GM12892 (cell line): ENCODE data around the gene SNPH.

Experiments used
- POLR2A ChIP-seq: IDR thresholded peaks from 2 replicates; pipeline ENCODE4 v1.6.1; 2011; ENCODE audit warnings: low read depth, low read length, control low read depth
- TAF1 ChIP-seq: IDR thresholded peaks from 2 replicates; pipeline ENCODE4 v1.6.1; 2011; ENCODE audit warnings: low read depth, mild to moderate bottlenecking, control low read depth, low read length, borderline replicate concordance

DNA sequence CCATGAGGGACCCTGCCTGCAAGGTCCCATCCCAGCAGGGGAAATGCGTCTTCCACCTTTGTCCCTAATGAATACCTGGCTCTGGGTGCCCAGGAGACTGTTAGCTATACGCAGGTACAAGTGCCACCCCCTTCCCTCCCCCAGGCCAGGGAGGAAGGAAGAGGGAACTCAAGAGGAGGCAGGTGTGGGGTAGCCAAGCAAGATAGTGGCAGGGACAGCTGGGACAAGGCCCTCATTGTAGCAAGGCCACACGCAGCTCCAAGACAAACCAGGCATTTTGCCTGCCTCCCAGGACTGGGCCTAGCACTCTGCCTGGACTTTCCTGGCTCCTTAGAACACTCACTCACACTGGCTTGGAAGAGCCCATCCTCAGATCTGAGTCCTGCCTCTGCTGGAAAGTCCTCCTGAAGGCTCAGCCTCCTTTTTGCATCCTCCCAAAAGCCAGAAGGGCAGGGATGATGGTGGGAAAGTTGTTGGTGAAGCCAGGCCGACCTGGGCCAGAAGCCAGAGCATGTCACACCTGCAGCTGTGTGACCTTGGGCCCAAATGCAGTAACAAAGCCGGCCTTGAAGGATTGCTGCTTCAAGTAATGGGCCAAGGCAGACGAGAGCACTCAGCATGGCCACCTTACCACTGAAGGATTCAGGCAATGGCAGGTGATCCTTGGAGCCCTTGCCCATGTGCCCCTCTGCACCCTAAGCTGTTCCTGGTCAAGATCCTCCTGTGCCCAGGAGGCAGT lies 27.7 kb downstream of the SNPH start:
- TF ChIP-seq POLR2A (no peak), TAF1 (no peak)
